ENCODE results near the gene ITIH6. TPM values are rescaled to one million over a fixed set of nuclear protein-coding genes. Genes with fewer than 3 reads are reported as not detected.
A peak's percentile ranks its signal among the peaks of the same experiment; 100 is the strongest.
"Not testable (repeated sequence)": the region's sequence is repeated elsewhere in the genome, so short reads cannot be mapped to it uniquely, and the experiment has no call there.

ITIH6 gene
- total RNA-seq, 1 experiment from 2014 or later = not detected

DNA sequence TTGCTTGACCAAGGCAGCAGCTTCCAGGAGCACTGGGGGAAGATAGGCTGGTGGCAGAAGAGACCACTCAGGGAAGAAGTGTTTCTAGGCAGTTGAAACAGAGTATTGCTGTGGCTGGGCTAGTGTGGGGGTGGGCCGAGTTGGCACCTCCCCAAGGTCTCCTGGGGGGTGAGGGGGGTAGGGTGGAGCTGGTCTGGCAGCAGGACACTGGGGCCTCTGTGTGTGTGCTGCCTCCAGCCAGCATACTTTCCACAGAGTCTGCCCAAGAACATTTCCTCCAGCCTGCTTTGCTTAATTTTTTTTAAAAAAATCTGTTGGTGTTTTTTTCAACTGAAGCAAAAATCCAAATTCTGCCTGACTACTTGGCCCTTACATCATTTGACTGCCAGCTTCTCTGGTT is 4.0 kb downstream of the ITIH6 start:
- Histone ChIP-seq H4K20me1 (ENCODE audit: low read length) (no peaks in the 10 kb centered on the region), H3F3A (ENCODE audit: low read length, unreplicated experiment) (no peaks in the 10 kb centered on the region), H3K9me2 (replicated peaks; ENCODE audit: low read length) (no peaks in the 10 kb centered on the region), H3K4me1 (ENCODE audit: insufficient read depth, low read length) (no peaks in the 10 kb centered on the region), H3K27me3 (ENCODE audit: low read length) (no peaks in the 10 kb centered on the region), H3K79me2 (ENCODE audit: low read length) (no peaks in the 10 kb centered on the region), H3K36me3 (ENCODE audit: low read depth, low read length) (no peaks in the 10 kb centered on the region), H2AFZ (ENCODE audit: low read length) (no peak overlapping the region), H3K4me3 (ENCODE audit: low read length) (no peak overlapping the region), H3K9ac (ENCODE audit: low read length) (no peak overlapping the region), H3K9me3 (ENCODE audit: low read length) (no peaks in the 10 kb centered on the region), H3K4me2 (ENCODE audit: low read length) (no peak overlapping the region), H3K27ac (ENCODE audit: low read length) (no peak overlapping the region)
- ATAC-seq (no peak), DNase-seq (no peak)
- CTCF ChIA-PET = no interaction called here
- POLR2A ChIA-PET (ENCODE audit: unreplicated experiment) = no interaction called here
- TF ChIP-seq EZH2phosphoT487 (IDR thresholded peaks at IDR 0.05; ENCODE audit: borderline replicate concordance, low read length) = no peak
- no peak for TF ChIP-seq EZH2 (IDR thresholded peaks at IDR 0.05; ENCODE audit: low read length, unreplicated experiment)
- no peak for TF ChIP-seq CTCF (conservative IDR thresholded peaks at IDR 0.05; ENCODE audit: low read depth, low read length)
- intact Hi-C loops (cut with micrococcal nuclease) = no loop called here
- BruUV-seq (replicated peaks) = no TSS peak

DNA sequence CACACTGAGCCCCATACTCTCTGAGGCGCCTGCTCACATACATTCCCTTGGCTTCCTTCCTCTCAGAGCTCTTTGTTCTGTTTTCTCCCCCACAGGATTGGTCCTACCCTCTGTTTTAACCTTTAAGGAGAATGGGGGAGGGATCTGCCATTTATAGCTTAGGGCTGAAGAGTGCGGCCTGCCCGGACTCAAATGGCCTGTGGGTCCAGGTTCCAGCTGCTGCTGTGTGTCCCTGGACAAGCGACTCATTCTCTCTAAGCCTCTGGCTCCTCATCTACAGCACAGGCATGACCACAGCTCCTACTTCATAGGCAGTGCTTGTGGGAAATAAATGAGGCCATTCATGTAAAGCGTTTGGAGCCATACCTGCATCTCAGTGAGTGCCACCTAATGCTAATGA is 8.7 kb downstream of the ITIH6 start:
- H3K4me3 ChIP-seq (ENCODE audit: low read length); H3K4me1 ChIP-seq (ENCODE audit: insufficient read depth, low read length); BruUV-seq (replicated peaks); H3K9me3 ChIP-seq (ENCODE audit: low read length); H4K20me1 ChIP-seq (ENCODE audit: low read length); H3K4me2 ChIP-seq (ENCODE audit: low read length); H2AFZ ChIP-seq (ENCODE audit: low read length); POLR2A ChIA-PET (ENCODE audit: unreplicated experiment); H3K36me3 ChIP-seq (ENCODE audit: low read depth, low read length); CTCF ChIA-PET; H3K9ac ChIP-seq (ENCODE audit: low read length); H3K27me3 ChIP-seq (ENCODE audit: low read length); H3F3A ChIP-seq (ENCODE audit: low read length, unreplicated experiment); H3K9me2 ChIP-seq (replicated peaks; ENCODE audit: low read length); H3K79me2 ChIP-seq (ENCODE audit: low read length); DNase-seq: not testable (repeated sequence)
- 0 out of 2 replicates have a peak overlapping the region, but pooled peaks have one; percentile 23 for H3K27ac ChIP-seq (ENCODE audit: low read length)
- ATAC-seq = peak; percentile 40
- intact Hi-C loops (cut with micrococcal nuclease) = loop anchor here (5.0 kb wide), 1 partner anchor 152 kb away; no protein-coding TSS in a partner anchor

DNA sequence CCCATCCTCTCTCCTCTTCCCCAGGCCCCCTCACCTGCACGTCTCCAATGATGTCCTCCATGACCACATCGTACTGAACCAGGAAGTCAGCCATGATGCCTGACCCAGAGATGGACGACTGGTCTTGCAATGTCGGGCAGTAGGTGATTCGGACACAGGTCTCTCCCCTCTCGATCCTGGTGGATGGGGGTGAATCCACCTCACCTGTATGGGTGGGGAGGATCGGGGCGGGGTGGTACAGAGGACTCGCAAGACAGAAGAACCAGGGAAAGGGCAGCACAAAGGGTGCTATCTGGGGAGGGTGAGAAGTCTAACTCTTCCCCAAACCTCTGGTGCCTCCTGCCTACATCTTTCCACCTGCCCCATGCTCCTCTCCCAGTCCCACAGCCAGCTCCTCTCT is 9.6 kb downstream of the ITIH6 start:
- H3K79me2 ChIP-seq (ENCODE audit: low read length) = no peaks in the 10 kb centered on the region
- no peak overlapping the region for H3K4me3 ChIP-seq (ENCODE audit: low read length)
- no peaks in the 10 kb centered on the region for H3K9me3 ChIP-seq (ENCODE audit: low read length)
- H2AFZ ChIP-seq (ENCODE audit: low read length) = no peak overlapping the region
- no peak for DNase-seq
- H4K20me1 ChIP-seq (ENCODE audit: low read length) = no peaks in the 10 kb centered on the region
- no peaks in the 10 kb centered on the region for H3K27me3 ChIP-seq (ENCODE audit: low read length)
- intact Hi-C loops (cut with micrococcal nuclease) = loop anchor here (5.0 kb wide), 1 partner anchor 151 kb away; no protein-coding TSS in a partner anchor
- H3K36me3 ChIP-seq (ENCODE audit: low read depth, low read length) = no peaks in the 10 kb centered on the region
- POLR2A ChIA-PET (ENCODE audit: unreplicated experiment) = no interaction called here
- H3K9me2 ChIP-seq (replicated peaks; ENCODE audit: low read length) = no peaks in the 10 kb centered on the region
- peak overlapping the region; percentile 58 for H3K27ac ChIP-seq (ENCODE audit: low read length)
- BruUV-seq (replicated peaks) = no TSS peak
- no peak for ATAC-seq
- TF ChIP-seq EZH2 (IDR thresholded peaks at IDR 0.05; ENCODE audit: low read length, unreplicated experiment) = no peak
- no peak for TF ChIP-seq CTCF (conservative IDR thresholded peaks at IDR 0.05; ENCODE audit: low read depth, low read length)
- TF ChIP-seq EZH2phosphoT487 (IDR thresholded peaks at IDR 0.05; ENCODE audit: borderline replicate concordance, low read length) = no peak
- H3K4me1 ChIP-seq (ENCODE audit: insufficient read depth, low read length) = peaks cover 4% of the 10 kb centered on the region; the same call in 1 of the 2 replicates
- no peak overlapping the region for H3K4me2 ChIP-seq (ENCODE audit: low read length)
- no peak overlapping the region for H3K9ac ChIP-seq (ENCODE audit: low read length)
- H3F3A ChIP-seq (ENCODE audit: low read length, unreplicated experiment) = no peaks in the 10 kb centered on the region
- CTCF ChIA-PET = no interaction called here
